DMS153 (cell line): ENCODE measurements around the gene UBE2G2.

Source experiments
- DNase-seq: peaks from one replicate; lab custom pipeline; 2025; lab: John Stamatoyannopoulos, UW

Gene UBE2G2

DNA sequence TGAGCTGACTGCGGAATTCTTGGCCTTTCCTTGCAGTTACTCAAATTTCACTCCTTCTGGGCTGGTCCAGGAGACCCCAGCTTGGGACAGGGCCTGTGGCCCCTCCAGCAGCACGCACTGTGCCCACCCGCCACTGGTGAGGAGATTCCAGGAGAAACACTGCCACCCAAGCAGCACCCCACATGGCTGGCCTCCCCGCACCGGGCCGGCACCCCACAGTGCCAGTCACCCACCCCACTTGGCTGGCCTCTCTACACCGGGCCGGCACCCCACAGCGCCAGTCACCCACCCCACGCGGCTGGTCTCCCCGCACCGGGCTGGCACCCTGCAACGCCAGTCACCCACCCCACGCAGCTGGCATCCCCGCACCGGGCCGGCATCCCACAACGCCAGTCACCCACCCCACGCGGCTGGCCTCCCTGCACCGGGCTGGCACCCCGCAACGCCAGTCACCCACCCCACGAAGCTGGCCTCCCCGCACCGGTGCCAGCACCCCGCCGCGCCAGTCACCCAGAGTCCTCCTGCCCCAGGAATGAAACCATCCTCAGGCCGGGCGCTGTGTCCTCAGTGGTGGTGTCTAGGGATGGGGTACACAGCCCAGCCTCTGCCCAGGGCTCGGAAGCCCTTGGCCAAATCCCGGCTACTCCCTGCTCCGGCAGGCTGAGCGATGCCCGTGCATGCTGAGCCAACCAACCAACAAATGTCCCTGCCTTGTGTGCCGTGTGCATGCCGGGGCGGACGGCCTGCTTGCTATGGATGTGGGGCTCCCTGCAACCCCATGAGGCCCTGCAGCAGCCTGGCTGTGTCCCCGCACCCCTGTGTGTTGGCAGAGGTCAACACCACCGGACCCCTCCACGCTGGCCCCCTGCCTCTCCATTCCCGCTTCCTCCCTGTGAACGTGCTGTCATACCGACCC lies 51.6 kb downstream of the UBE2G2 start:
- DNase-seq = no peak

DNA sequence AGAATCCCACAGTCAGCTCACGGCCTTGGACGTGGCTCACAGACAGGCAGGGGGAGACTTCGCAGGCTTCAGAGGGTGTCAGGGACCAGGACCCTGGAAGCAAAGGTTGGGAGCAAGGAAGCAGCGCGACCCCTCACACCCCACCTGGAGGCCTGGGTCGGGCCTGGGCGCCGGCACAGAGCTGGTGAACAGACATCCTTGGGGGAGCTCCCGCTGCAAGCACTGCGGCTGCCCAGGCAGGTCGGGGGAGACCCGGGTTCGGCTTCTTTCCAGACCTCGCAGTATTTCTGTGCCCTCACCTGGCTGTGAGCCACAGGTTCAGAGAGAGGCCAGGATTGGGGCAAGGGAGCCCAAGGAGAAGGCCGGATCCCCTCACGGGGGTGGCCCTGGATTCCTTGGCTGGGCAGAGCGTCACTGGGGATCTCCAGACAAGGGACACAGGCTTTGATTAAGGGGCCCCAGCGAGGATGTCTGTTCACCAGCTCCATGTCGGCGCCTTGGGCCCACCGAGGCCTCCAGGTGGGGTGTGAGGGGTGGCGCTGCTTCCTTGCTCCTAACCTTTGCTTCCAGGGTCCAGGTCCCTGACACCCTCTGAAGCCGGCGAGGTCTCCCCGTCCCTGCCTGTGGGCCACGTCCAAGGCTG lies 52.4 kb downstream of the UBE2G2 start:
- DNase-seq = no peak

DNA sequence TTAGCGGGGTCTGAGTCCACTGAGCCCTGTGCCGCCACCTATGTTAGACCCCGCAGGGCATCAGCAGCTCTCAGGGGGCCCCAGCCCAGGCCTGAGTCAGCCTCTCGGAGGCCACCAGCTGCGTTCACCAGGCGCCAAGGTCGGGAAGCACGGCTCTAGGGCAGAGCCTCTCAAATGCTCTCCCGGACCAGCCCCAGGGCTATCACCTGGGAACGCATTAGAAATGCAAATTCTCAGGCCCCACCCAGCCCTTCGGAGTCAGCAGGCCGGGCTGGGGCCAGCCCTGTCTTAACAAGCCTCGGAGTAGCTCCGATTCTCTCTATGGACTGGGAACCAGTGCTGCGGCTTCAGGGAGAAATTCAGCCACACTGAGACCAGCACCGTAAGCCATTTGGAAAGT lies 53.0 kb downstream of the UBE2G2 start:
- no peak for DNase-seq

DNA sequence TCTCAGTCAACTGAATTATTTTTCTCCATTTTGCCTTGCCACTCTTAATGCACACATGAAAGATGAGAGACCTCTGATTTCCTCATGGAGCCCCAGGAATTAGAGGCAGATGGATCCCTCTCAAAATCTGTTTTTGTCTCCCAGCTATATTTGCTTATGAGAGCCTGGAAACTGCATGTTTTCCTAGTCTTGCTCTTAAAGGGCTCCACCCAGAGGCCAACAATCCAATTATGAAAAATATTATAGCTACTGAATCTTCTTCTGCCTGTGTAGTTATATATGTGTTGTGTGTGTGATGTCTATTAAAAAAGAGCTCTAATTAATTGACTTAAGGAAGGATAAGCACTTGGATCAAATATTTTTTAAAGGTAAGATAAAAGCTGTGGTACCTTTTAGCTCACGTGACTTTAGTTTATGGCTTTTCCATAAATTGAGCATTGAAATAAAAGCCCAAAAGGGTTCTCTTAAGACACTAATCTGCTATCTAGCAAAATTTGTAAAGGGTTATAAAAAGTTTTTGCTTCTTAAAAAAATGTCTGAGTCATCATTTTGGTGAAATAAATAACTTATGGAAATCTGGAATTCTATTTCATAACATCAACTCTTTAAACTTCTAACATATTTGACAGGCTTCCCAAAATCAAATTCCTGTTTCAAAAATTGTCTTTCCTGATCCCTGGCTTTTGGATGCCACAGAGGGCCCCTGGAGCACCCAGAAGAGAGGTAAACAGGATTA lies 59.0 kb downstream of the UBE2G2 start:
- peak; percentile 71 for DNase-seq

GRCh38 chr21:44741921-44742320 lies 59.7 kb downstream of the UBE2G2 start:
- DNase-seq = no peak

DNA sequence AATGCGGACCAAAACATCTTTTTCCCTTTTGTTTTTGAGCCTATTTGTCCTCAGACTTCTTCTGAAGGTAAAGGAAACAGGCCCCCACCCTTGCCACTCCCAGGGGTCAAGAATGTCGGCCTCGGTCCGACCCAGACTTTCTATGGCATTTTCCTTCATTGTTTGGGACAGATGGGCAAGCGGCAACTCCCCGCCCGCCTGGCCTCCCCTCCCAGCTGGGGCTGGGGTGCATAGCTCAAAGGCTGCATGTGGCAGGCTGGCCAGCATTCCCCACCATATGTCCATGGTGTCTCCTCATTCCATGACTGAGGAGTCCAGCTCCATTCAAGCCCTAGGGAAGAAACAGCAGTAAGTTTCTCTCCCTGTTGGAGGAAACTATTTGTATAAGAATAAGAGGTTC lies 60.9 kb downstream of the UBE2G2 start:
- no peak for DNase-seq

GRCh38 chr21:44739316-44739715 lies 62.3 kb downstream of the UBE2G2 start:
- no peak for DNase-seq

- DNase-seq = no peak
These were observed 63.0 kb downstream of the UBE2G2 start for GRCh38 chr21:44738621-44739020.

DNA sequence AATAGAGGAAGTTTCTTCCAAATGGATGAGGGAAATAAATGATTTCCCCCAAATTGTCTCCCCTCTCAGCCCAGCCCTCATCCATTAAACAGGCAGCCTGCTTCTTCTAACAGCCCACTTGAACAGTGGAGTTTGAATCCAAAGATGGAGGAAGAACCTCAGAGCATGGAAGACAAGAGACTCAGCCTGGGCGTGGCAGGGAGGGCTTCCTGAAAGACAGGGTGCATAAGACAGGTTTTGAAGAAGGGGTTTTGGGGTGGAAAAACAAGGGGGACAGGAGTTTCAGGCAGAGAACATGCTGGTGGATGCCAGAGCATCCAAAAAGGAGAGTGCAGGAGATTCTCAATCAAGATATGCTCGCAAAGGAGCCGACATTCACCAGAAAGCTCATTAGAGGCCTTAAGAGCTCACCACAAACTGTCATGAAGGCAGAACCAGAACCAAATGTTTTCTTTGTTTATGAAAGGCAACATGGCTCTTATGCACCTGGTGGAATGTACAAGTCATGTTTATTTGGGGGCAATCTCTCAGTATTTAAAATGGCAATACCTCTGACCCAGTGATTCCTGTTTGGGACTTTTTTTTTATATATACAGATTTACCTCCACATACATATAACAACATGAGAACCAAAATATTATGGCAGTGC lies 63.8 kb downstream of the UBE2G2 start:
- DNase-seq = no peak

DNA sequence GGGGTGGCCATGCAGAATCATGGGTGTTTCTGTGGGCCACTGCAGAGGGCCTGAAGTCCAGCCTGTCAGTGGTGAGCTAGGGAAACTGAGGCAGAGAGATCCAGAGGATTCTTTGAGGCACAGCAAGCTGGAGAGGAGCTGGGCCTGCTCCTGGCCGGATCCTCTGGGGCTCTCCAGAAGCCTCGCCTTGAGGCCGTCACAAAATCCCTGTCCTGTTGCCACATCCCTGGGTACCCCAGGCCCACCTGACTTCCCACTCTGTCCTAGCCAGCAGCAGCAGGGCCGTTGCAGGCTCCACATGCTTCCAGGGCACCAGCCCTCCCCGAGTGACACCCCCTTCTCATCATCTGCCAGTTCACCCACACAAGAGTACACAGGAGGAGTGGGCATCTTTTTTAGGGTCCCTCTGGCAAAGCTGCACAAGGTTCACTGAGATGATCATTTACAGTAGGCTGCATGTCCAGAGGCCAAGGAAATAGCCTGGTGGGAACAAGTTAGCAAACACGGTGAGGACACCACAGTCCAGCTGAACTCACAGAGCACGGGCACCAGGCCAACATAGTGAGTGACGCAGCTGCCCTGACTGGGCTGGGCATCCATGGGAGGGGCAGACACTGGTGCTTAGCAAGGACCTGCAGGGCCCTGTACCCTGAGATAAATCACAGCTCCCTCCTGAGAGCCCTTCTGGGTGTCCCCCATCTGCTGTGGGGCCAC lies 65.2 kb downstream of the UBE2G2 start:
- DNase-seq = peak; percentile 93

DNA sequence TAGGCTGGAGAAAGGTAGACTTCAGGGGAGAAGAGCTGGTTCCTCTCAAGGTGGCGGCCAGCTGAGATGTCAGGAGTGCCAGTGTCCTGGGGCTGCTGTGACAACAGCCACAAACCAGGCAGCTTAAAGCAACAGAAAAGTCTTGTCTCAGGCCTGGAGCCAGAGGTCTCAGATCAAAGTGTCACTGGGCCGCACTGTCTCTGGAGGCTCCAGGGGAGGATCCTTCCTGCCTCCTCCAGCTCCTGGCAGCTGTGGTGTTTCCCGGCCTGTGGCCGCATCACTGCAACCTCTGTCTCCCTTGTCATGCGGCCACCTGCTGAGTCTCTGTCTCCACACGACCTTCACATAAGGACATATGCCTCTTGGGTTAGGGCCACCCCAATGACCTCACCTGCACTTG lies 65.8 kb downstream of the UBE2G2 start:
- DNase-seq = no peak

GRCh38 chr21:44734841-44735240 lies 66.8 kb downstream of the UBE2G2 start:
- no peak for DNase-seq

DNA sequence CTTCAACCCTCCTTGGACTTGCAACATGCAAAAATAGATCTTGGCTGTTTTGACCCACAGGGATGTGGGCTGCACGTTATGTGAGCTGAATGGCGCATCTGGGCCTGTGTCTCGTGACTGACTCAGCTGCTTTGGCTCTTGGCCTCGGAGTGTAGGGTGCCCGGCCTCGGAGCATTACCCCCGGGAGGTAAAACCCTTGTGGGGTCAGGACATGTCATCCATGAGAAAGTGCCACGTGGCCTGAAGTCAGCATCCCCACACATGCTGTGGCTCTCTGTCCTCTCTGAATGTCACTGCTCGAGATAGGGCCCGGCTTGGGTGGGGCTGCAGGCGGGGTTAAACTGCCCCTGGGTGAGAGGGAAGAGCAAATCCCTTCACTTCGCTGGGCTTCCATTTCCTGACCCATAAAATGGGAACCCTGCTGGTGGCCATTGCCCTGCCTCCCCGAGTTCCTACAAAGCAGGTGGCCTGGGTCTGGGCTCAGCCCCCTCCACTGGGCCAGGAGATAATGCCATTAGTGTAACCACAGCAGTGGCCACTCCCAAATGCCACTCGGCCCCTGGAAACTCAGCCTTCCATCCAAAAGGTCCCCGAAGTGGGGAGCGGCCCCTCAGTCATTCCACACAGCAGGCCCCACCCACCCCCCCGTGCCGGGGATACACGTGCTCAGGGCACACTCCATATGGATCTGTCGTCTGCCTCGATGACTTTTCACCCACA lies 67.4 kb downstream of the UBE2G2 start:
- no peak for DNase-seq

GRCh38 chr21:44732956-44733355 lies 68.7 kb downstream of the UBE2G2 start:
- no peak for DNase-seq

DNA sequence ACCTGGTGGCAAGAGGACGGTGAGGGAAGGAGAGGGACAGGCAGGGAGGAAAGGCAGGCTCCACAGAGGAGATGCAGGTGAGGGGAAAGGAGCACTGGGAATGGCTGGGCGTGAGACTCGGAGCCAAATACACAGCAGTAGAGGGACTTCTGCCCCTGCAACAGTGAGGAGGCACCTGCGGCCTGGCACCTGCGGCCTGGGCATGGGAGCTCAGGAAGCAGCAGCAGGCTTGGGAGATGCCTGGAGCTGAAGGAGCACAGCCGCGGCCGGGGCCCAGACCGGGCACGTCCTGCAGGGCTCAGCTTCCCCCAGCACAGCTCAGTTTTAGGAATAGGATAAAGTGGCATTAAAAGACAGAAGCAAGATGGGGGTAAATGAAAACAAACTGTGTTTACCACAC lies 69.4 kb downstream of the UBE2G2 start:
- DNase-seq = no peak

DNA sequence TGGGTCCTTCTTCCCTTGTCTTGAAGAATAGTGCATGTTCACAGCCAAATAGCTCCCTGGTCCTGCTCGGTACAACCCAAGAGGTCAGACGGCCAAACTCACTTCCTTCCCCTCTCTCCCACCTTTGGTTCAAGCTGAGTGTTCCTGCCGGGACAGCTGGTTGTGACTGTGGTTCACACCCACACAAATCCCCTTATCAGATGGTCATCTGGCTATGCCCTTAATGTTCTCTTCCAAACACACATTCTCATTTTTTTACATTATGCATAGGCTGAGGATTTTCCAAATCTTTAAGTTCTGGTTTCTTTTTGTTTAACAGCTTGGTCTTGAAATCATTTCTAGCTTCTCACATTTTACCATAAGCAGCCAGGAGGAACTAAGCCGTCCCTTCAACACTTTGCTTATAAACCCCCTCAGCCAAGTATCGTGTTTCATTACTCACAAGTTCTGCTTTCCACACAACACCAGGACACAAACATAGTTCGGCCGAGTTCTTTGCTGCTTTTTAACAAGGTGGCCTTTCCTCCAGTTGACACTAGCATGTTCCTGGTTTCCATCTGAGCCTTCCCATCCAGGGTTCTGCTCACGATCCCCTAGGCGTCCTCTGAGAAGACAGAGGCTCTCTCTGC lies 70.6 kb downstream of the UBE2G2 start:
- no peak for DNase-seq

- DNase-seq = no peak
These were observed 71.6 kb downstream of the UBE2G2 start for GRCh38 chr21:44730028-44730395.

GRCh38 chr21:44729336-44730027 lies 72.1 kb downstream of the UBE2G2 start:
- no peak for DNase-seq

- no peak for DNase-seq
These were observed 72.9 kb downstream of the UBE2G2 start for GRCh38 chr21:44728716-44729115.

DNA sequence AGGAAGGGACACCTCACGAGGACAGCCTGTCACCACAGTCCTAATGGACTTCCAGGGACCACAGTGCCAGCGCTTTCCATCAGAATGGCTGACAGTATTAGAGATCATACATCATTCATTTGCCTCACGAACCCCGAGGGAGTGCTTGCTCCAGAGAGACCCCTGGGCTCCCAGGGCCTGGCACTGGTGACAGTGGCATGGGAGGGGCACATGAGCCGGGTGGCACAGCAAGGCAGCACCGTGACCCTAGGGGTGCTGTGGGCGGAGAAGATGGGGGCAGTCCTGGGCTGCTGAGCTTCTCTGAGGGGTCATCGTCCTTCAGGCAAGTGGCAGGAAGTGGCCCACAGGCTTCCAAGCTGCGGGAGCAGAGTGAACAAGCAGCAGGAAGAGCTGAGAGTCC lies 73.9 kb downstream of the UBE2G2 start:
- no peak for DNase-seq
